ENCODE data around the gene DEPDC1B.
"Not testable (repeated sequence)": the region's sequence is repeated elsewhere in the genome, so short reads cannot be mapped to it uniquely, and the experiment has no call there.

Gene DEPDC1B

DNA sequence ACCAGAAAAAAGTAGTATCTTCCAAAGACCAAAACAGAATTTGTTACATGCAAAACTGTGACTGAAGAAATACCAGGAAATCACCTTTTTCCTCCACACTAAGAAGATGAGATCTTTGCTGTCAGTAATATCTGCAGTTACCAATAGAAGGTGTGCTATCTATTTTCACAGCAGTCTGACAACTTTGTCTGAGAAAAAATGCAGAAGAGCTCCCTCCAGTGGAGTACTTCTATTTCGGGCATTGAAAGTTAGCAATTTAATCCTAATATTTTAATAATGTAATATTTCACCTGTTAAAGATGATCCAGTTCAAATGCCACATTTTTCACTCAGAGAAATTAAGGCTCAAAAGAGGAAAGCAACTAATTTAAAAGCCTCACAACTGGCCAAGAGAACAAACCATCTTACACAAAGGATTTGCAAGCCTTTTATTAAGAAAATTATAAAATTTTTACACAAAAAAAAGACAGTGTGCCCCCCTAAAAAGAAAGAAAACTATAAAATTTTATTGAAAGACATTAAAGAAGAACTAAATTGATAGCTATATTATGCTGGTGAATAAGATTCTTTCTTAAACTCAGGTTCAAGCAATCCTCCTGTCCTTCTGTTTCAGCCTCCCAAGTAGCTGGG is 50.6 kb downstream of the DEPDC1B start:
- no peak for DNase-seq (ENCODE audit: extremely low read depth in 1 of 2, low read depth in 1 of 2)

DNA sequence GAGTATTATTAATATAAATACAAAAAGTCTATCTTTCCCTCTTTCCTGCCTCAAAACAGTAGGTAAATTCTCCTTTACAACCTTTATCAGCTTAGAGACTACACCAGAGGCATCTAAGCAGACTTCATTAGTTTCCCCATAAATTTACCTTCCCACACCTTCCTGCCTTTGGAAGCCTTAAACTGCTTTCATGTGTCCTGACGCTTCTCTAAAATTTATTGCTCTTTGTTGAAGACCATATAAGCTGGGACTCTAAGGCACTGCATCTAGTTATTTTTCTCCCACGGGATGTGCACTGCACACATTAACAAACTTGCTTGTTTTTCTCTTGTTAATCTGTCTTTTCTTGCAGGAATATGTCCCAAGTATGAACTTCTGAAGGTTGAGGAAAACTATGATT is 51.8 kb downstream of the DEPDC1B start:
- no peak for DNase-seq (ENCODE audit: extremely low read depth in 1 of 2, low read depth in 1 of 2)

- no peak for DNase-seq (ENCODE audit: extremely low read depth in 1 of 2, low read depth in 1 of 2)
Measured at GRCh38 chr5:60640901-60641300, 59.1 kb downstream of the DEPDC1B start.

GRCh38 chr5:60639544-60639943 is 60.4 kb downstream of the DEPDC1B start:
- DNase-seq (ENCODE audit: extremely low read depth in 1 of 2, low read depth in 1 of 2): no peak

- DNase-seq (ENCODE audit: extremely low read depth in 1 of 2, low read depth in 1 of 2): no peak
Measured at GRCh38 chr5:60638300-60638699, 61.7 kb downstream of the DEPDC1B start.

DNA sequence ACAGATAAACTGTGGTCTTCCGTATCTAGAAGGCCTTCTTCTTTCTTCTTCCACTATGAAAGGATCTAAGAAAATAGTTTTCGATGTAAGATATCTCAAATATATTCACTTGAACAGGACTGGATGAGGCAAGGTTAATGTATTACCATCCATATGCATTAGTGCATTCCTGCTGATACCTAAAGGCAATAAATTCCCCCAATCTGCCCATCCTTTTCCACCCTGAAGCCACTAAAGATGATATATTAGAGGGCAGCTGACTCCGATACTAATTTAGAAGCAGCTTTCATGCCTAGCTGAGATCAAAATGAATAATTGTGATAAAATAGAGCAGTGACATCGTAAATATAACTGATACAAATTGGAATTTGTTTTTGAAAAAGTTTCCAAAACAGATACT is 63.3 kb downstream of the DEPDC1B start:
- DNase-seq (ENCODE audit: extremely low read depth in 1 of 2, low read depth in 1 of 2): no peak

- DNase-seq (ENCODE audit: extremely low read depth in 1 of 2, low read depth in 1 of 2): no peak
Measured at GRCh38 chr5:60636001-60636400, 64.0 kb downstream of the DEPDC1B start.

- no peak for DNase-seq (ENCODE audit: extremely low read depth in 1 of 2, low read depth in 1 of 2)
Measured at GRCh38 chr5:60634051-60634450, 65.9 kb downstream of the DEPDC1B start.

- DNase-seq (ENCODE audit: extremely low read depth in 1 of 2, low read depth in 1 of 2): no peak
Measured at GRCh38 chr5:60633341-60633740, 66.6 kb downstream of the DEPDC1B start.

DNA sequence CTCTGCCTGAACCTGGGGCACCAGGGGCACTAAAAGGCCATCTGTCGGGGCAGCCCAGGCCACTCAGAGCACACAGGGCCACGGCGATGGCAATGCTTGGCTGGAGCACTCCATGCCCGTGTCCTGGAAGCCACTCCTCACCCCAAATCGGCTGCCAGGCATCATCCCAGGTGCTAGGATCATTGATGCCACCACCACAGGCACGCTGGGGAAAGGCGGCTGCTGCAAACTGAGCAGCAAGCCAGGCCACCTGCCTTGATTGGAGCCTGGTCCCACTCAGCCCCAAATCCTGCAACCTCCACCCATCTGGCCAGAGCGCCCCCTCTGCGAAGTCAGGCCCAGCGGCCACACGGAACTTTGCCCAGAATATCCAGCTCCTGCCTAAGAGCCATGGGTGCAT is 67.8 kb downstream of the DEPDC1B start:
- no peak for DNase-seq (ENCODE audit: extremely low read depth in 1 of 2, low read depth in 1 of 2)

DNA sequence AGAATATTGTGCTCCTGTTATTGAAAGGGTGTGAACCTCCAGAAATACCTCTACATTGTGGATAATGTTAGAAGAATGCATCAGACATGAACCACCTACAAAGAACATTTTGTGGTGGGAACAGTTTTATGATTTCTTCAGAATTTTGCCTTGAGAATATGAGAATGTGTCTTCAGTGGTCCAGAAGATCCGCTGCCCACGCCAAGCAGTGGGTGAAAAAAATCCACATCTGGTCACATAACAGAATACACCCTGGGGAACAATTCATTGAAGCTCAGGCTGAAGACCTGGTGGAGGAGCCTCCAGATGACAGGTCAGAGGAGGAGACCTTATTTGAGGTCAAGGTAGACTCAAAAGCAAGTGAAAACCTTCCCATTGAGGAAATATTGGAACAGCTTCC is 69.1 kb downstream of the DEPDC1B start:
- no peak for DNase-seq (ENCODE audit: extremely low read depth in 1 of 2, low read depth in 1 of 2)

- no peak for DNase-seq (ENCODE audit: extremely low read depth in 1 of 2, low read depth in 1 of 2)
Measured at GRCh38 chr5:60630179-60630578, 69.8 kb downstream of the DEPDC1B start.

GRCh38 chr5:60624875-60625274 is 75.1 kb downstream of the DEPDC1B start:
- not testable (repeated sequence) for DNase-seq (ENCODE audit: extremely low read depth in 1 of 2, low read depth in 1 of 2)

DNA sequence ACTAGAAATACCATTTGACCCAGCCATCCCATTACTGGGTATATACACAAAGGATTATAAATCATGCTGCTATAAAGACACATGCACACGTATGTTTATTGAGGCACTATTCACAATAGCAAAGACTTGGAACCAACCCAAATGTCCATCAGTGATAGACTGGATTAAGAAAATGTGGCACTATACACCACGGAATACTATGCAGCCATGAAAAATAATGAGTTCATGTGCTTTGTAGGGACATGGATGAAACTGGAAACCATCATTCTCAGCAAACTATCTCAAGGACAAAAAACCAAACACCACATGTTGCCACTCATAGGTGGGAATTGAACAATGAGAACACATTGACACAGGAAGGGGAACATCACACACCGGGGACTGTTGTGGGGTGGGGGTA is 79.2 kb downstream of the DEPDC1B start:
- DNase-seq (ENCODE audit: extremely low read depth in 1 of 2, low read depth in 1 of 2): not testable (repeated sequence)

DNA sequence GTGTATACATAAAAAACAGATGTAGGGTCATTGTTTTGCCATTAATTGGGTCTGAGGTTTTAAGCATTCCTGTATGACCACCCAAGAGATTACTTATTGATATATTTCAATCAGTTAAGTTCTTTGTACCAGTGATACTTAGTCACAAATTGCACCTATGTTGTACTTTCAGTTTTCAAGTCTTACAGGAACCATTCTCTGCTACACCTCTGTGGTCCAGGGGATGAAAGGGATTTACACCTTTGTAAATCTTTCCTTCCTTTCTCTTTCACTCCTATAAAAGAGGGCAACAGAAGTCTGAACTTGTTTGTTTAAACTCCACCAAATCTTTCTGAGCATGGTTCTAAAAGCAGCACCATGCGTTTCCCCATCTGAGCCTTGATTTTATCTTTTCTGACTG is 86.1 kb downstream of the DEPDC1B start:
- no peak for DNase-seq (ENCODE audit: extremely low read depth in 1 of 2, low read depth in 1 of 2)

DNA sequence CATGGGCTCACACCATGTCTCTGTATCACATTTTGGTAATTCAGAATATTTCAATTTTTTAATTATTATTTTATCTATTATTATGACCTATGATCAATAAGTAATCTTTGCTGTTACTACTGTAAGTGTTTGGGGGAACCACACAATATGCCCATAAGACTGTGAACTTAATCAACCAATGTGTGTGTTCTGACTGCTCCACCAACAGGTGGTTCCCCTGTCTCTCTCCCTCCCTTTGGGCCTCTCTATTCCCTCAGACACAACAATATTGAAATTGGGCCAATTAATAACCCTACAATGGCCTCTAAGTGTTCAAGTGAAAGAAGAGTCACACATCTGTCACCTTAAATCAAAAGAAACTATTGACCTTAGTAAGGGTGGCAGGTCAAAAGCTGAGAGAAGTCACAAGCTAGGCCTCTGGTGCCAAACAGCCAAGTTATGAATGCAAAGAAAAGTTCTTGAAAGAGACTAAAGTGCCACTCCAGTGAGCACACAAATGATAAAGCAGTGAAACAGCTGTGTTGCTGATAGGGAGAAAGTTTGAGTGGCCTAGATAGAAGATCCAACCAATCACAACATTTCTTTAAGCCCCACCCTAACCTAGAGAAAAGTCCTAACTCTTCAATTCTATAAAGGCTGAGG is 88.7 kb downstream of the DEPDC1B start:
- no peak for DNase-seq (ENCODE audit: extremely low read depth in 1 of 2, low read depth in 1 of 2)

GRCh38 chr5:60604771-60605170 is 95.2 kb downstream of the DEPDC1B start:
- DNase-seq (ENCODE audit: extremely low read depth in 1 of 2, low read depth in 1 of 2): no peak

DNA sequence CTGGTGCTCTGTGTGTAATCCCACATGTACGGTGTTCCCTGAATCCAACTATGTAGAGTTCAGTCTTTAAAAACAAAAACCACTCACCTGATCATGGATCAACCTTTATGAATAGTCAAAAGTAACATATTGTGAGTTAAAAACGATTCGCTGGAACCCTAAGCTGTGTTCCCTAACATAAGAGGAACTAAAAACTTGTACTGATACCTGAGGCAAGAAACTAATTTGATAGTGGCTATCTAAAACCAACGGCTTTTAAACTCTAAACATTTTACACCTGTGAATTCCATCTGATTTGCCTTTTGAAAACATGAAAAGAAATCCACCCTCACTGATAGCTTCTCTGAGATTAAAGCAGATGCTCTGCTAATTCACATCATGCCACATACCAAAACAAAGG is 101.5 kb downstream of the DEPDC1B start:
- DNase-seq (ENCODE audit: extremely low read depth in 1 of 2, low read depth in 1 of 2): no peak

GRCh38 chr5:60597572-60598320 is 102.2 kb downstream of the DEPDC1B start:
- no peak for DNase-seq (ENCODE audit: extremely low read depth in 1 of 2, low read depth in 1 of 2)

DNA sequence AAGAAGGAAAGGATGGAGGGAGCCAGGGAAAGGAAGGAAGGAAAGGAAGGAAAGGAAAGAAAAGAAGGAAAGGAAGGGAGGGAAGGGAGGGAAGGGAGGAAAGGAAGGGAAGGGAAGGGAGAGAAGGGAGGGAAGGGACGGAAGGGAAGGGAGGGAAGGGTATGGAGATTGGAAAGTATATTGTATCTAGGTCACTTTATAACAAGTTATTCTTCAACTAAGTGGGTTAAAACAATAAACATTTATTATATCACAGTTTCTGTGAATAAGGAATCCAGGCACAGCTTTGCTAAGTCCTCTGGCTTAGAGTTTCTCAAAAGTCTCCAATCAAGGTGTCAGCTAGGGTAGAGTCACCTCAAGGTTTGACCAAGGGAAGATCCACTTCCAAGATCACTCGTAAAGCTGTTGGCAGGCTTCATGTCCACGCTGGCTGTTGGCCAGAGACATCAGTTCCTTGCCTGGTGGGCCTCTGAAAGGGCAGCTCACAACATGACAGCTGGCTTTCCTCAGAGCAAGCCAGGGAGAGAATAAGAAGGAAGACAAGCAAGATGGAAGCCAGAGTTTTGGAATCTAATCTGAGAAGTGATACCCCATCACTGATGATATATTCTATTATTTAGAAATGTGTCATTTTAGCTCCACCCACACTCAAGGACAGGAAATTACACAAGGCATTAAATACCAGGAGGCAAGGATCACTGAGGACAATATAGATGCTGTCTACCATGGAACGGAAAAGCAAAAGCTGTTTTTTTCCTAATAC is 105.1 kb downstream of the DEPDC1B start:
- DNase-seq (ENCODE audit: extremely low read depth in 1 of 2, low read depth in 1 of 2): no peak

DNA sequence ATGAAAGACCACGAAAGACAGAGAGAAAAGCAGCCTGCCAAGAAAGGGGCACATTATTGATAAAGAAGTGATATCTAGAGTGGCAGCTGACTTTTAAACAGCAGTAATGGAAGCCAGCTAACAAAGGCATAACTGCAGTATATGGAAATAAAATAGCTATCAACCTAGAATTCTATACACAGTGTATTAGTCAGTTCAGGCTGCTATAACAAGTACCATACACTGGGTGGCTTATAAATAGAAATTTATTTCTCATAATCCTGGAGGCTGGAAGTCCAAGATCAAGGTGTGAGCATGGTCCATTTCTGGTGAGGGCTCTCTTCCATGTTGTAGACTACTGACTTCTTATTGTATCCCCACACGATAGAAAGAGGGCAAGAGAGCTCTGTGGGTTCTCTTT is 109.8 kb downstream of the DEPDC1B start:
- DNase-seq (ENCODE audit: extremely low read depth in 1 of 2, low read depth in 1 of 2): no peak

All from stimulated activated CD8-positive, alpha-beta memory T cell treated with anti-CD3 and anti-CD28 coated beads, Interleukin-7, amount 100 ng/mL, for 48 hours (primary cell).